Peyer's patch (tissue), 4 donors: ENCODE data around the gene KATNAL2. TPM values are rescaled to one million over a fixed set of nuclear protein-coding genes. Genes with fewer than 3 reads are reported as not detected.
A peak's percentile ranks its signal among the peaks of the same experiment; 100 is the strongest.

ENCODE experiments used
- DNase-seq, 3 donors: peaks; one replicate each; pipeline ENCODE4 v3.0.0-alpha.2; 2017 to 2019
- H3K27ac ChIP-seq, 4 donors: fragments of 200-600 bp; sonication (generic); one replicate each; pipeline ENCODE4 v1.5.1; 2016 to 2019
- H3K27me3 ChIP-seq, 2 donors: fragments of 200-600 bp; sonication (generic); one replicate each; pipeline ENCODE4 v1.5.1; 2019
- H3K36me3 ChIP-seq, 3 donors: fragments of 200-600 bp; sonication (generic); one replicate each; pipeline ENCODE4 v1.5.1; 2016 to 2019
- H3K4me1 ChIP-seq, 4 donors: fragments of 200-600 bp; sonication (generic); one replicate each; pipeline ENCODE4 v1.5.1; 2016 to 2019
- H3K4me3 ChIP-seq, 4 donors: fragments of 200-600 bp; sonication (generic); 1 replicate in 3 of 4; 2 replicates in 1 of 4; pipeline ENCODE4 v1.5.1; 2016 to 2019; ENCODE audit warnings: mild to moderate bottlenecking in 1 of 4
- H3K9me3 ChIP-seq, 4 donors: fragments of 200-600 bp; sonication (generic); one replicate each; pipeline ENCODE4 v1.5.1; 2016 to 2019; ENCODE audit warnings: mild to moderate bottlenecking in 1 of 4
- POLR2A ChIP-seq, 2 donors: fragments of 450-650 bp; IDR thresholded peaks; one replicate each; pipeline ENCODE4 v1.5.1; 2017; ENCODE audit warnings: antibody characterized with exemption in 2 of 2, mild to moderate bottlenecking in 2 of 2, moderate library complexity in 2 of 2
- small RNA-seq, 2 donors: library from RNA; depleted of rRNA; stranded (forward); fragments of <200 nt; gene quantifications; one replicate each; pipeline ENCODE3, GENCODE V24; 2016
- total RNA-seq, 4 donors: library from RNA; depleted of rRNA; stranded (reverse); fragments of >200 nt; gene quantifications; one replicate each; pipeline ENCODE4 v1.1.0, GENCODE V29; 2016
- TF ChIP-seq, protein P1 (sequence below), 6 experiments: fragments of 450-650 bp in 4 of 6; fragments of 200-600 bp in 2 of 6; sonication (generic) in 1 of 6; IDR thresholded peaks; one replicate each; pipeline ENCODE4 v1.5.1; 2017 to 2019; ENCODE audit warnings: antibody characterized with exemption in 6 of 6, mild to moderate bottlenecking in 3 of 6, moderate library complexity in 1 of 6

Gene KATNAL2
- total RNA-seq, 4 donors from 2014 or later: 0.67 to 2.1 (median 0.88) TPM; not detected in 1

DNA sequence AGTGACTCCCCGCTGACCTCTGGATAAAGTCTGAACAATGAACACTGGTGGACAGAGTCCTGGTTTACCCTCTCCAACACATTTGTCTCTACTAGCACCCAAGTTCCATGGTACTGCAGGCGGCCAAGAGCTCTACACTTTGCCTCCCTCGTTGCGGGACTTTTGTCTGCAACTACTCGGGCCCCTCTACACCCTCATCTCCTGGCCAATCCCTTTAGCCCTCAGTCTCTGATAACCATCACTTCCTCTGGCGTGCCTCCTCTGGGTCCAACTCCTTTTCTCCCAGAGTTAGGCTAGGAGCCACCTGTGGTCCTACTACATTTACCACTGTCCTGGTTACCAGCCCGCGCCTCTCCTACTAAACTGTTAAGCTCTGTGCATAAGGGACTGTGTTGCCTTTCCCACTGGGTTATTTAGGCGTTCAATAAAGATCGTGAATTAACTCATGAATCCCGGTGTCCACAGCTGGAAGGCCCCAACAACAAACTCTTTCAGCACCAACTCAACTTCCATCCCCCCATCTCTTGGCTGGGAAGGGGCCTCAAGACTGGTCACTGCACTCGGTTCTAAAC, 232.1 kb downstream of the KATNAL2 start:
- H3K4me1 ChIP-seq: peaks cover 0 to 6% (median 2%) of the 10 kb centered on the region in 4 donors
- TF ChIP-seq, protein P1, sequence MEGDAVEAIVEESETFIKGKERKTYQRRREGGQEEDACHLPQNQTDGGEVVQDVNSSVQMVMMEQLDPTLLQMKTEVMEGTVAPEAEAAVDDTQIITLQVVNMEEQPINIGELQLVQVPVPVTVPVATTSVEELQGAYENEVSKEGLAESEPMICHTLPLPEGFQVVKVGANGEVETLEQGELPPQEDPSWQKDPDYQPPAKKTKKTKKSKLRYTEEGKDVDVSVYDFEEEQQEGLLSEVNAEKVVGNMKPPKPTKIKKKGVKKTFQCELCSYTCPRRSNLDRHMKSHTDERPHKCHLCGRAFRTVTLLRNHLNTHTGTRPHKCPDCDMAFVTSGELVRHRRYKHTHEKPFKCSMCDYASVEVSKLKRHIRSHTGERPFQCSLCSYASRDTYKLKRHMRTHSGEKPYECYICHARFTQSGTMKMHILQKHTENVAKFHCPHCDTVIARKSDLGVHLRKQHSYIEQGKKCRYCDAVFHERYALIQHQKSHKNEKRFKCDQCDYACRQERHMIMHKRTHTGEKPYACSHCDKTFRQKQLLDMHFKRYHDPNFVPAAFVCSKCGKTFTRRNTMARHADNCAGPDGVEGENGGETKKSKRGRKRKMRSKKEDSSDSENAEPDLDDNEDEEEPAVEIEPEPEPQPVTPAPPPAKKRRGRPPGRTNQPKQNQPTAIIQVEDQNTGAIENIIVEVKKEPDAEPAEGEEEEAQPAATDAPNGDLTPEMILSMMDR (IDR thresholded peaks at IDR 0.05): no peak
- no peak for TF ChIP-seq POLR2A (IDR thresholded peaks at IDR 0.05)
- H3K27me3 ChIP-seq: no peaks in the 10 kb centered on the region
- DNase-seq: no peak
- peak overlapping the region; percentile 77 to 91 (median 87) for H3K27ac ChIP-seq
- no peaks in the 10 kb centered on the region for H3K9me3 ChIP-seq
- peak overlapping the region; percentile 74 to 91 (median 82) for H3K4me3 ChIP-seq
- H3K36me3 ChIP-seq: peaks cover 0 to 4% (median 0%) of the 10 kb centered on the region in 3 donors

DNA sequence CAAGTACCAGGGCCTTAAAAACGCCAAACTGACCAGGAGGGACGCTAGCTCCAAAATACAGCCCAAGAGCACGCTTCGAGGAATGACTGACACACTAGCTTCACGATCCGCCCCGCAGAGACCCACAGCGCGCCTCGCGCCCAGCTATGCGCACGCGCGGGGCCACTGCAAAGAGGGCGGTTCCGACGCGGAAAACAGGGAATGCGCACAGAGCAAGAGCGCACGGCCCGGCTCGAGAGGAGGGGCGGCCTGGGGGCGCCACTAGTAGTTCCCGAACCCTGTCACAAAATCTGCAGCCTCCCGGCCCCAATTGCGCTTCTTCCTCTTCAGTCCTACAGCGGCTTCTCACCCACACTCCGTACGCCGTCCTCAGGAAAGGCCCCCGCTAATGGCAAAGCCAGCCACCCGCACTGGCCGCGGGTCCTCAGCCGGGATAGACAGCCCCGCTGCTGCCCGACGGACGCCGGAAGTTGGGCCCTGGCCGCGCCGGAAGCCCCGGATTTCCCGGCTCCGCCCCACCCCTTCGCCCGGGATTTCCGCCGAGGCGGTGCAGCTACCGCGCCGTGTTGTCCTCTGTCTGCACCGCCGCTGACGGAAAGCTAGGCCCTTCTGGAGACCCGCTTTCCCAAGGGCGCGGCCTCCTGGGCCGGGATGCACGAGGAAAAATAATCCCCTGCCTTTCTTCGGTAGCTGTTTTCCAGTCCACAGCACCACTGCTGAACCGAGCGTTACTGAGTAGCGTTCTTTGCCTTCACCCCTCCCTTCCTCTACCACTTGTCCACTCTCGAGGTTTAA, 232.8 kb downstream of the KATNAL2 start, which contains the start of gene HDHD2:
Gene HDHD2, minus strand, starts transcription at position 472 of the 795 bp plus-strand sequence. CDS start 14,061 bp downstream, outside the sequence.
- Histone ChIP-seq H3K4me3 (peak within 1 kb of the TSS; percentile 74 to 91 (median 82)), H3K9me3 (no peaks in the 10 kb centered on the region), H3K27me3 (no peaks in the 10 kb centered on the region), H3K4me1 (peaks cover 0 to 6% (median 2%) of the 10 kb centered on the region in 4 donors), H3K36me3 (peaks cover 0 to 4% (median 0%) of the 10 kb centered on the region in 3 donors), H3K27ac (peak within 1 kb of the TSS; percentile 77 to 91 (median 87))
- peak; percentile 72 to 90 (median 90) for DNase-seq
- TF ChIP-seq POLR2A (IDR thresholded peaks at IDR 0.05): peak; percentile 71 to 83
- TF ChIP-seq, protein P1 (IDR thresholded peaks at IDR 0.05): no peak

DNA sequence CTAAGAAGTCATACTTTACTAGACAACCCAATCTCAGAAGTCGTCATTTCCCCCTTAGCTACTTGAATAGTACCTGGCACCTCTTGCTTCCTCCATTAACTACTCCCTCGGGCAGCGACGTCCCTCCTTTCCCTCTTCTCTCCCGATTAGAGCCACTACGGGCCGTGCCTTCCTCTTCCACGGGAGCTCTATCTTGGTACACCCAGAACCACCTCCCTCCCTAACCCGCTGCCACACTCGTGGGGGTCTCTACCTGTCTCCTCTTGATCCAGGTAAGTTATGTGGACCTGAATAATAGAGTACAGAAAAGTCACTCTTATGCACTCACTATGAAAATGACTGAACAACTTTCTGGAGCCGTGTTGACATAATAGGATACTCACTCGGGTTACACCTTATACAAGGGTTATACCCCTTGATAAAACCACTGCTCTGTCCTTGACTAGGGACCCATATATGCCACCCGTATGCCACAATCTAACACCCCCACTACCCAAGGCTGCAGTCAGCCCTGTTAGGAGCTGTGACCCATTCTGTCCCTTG, 233.5 kb downstream of the KATNAL2 start:
- Histone ChIP-seq H3K36me3 (peaks cover 0 to 4% (median 0%) of the 10 kb centered on the region in 3 donors), H3K27ac (peak overlapping the region; percentile 77 to 91 (median 87)), H3K4me3 (peak overlapping the region; percentile 74 to 91 (median 82)), H3K27me3 (no peaks in the 10 kb centered on the region), H3K4me1 (peaks cover 0 to 6% (median 2%) of the 10 kb centered on the region in 4 donors), H3K9me3 (no peaks in the 10 kb centered on the region)
- DNase-seq: peak in 1 of 3 donors; percentile 52
- TF ChIP-seq, protein P1 (IDR thresholded peaks at IDR 0.05): no peak
- no peak for TF ChIP-seq POLR2A (IDR thresholded peaks at IDR 0.05)

DNA sequence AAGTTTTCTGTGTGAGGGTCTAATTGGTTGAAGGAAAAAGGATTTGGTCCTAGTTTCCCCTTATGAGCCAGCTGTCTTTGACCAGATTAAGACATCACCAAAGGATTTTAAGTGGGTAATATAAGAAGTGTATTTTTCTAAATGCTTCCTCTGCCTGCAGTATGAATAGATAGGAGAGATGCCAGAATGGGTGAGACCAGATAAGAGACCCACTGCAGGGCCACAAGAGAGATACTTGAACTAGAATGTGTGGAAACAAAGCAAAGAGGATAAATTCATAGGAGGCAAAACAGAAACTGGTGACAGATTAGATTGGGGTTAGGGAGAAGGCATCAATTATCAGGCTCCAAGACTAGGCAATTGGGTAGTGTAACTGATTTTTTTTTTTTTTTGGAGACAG, 234.0 kb downstream of the KATNAL2 start:
- H3K36me3 ChIP-seq: peaks cover 0 to 4% (median 0%) of the 10 kb centered on the region in 3 donors
- no peaks in the 10 kb centered on the region for H3K9me3 ChIP-seq
- H3K27ac ChIP-seq: peak overlapping the region in 2 of 4 donors; percentile 88 to 91
- peak overlapping the region in 1 of 4 donors; percentile 78 for H3K4me3 ChIP-seq
- peaks cover 0 to 6% (median 2%) of the 10 kb centered on the region in 4 donors for H3K4me1 ChIP-seq
- no peak for DNase-seq
- TF ChIP-seq POLR2A (IDR thresholded peaks at IDR 0.05): no peak
- TF ChIP-seq, protein P1 (IDR thresholded peaks at IDR 0.05): no peak
- H3K27me3 ChIP-seq: no peaks in the 10 kb centered on the region

Small RNA genes lying within 50 kb of the gene (small RNA-seq; reads per million reads assigned to genes)
- gene AC012254.4: 0 reads per million in 2 donors

Other genes with a start within 250 kb of the KATNAL2 start
- under 1 TPM in 2 of 4 donors, not detected in 2; under 0.01 to 0.09 TPM for gene ST8SIA5, start 160.5 kb upstream of the KATNAL2 start, total RNA-seq
- 10 to 100 TPM; 16.3 to 42.1 (median 24.3) TPM for gene PIAS2, start 95 bp upstream of the KATNAL2 start, total RNA-seq
- not detected for gene ELOA2, start 118.0 kb downstream of the KATNAL2 start, total RNA-seq
- gene HDHD2, start 232.9 kb downstream of the KATNAL2 start, total RNA-seq: 10 to 100 TPM; 16.5 to 34.4 (median 27.6) TPM